ENCODE data around the gene RAB11FIP5. TPM values are rescaled to one million over a fixed set of nuclear protein-coding genes. Genes with fewer than 3 reads are reported as not detected.

Gene RAB11FIP5
- total RNA-seq, 1 experiment from 2014 or later, result 20.8 TPM

DNA sequence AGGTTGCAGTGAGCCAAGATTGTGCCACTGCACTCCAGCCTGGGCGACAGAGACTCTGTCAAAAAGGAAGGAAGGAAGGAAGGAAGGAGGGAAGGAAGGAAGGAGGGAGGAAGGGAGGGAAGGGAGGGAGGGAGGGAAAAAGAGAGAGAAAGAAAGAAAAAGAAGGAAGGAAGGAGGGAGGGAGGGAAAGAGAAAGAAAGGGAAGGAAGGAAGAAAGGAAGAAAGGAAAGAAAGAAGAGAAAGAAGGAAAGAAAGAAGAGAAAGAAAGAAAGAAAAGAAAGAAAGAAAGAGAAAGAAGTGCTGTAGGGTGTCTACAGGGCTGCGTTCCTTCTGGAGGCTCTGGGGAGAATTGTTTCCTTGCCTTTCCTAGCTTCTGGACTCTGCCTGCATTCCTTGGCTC, 22.5 kb upstream of the RAB11FIP5 start:
- H3K4me1 ChIP-seq (ENCODE audit: control insufficient read depth in 1 of 2, insufficient read depth in 2 of 2, low read length in 2 of 2), result no peaks in the 10 kb centered on the region
- no peak overlapping the region for H3K9ac ChIP-seq (ENCODE audit: low read length)
- no peak overlapping the region for H3K4me3 ChIP-seq (replicated peaks in 1 of 2; ENCODE audit: low read depth in 1 of 2, low read length in 2 of 2)
- ChIA-PET RAD21 (ENCODE audit: low non-redundant PET in 1 of 2, low total read pairs in 2 of 2, uncharacterized antibody in 2 of 2, unreplicated experiment in 2 of 2) (no interaction called here), POLR2A (no interaction called here), CTCF (no interaction called here)
- no peak overlapping the region for H3K27ac ChIP-seq (ENCODE audit: low read depth, low read length)
- H4K20me1 ChIP-seq (ENCODE audit: insufficient read depth), result no peaks in the 10 kb centered on the region
- no peak for DNase-seq (ENCODE audit: low read depth, low spot score)
- H3K9me2 ChIP-seq (ENCODE audit: insufficient read depth), result no peaks in the 10 kb centered on the region
- no peak overlapping the region for H3K4me2 ChIP-seq (ENCODE audit: low read length)
- no peak overlapping the region for H2AFZ ChIP-seq (ENCODE audit: low read depth, low read length, poor library complexity, severe bottlenecking)
- H3K36me3 ChIP-seq (ENCODE audit: control insufficient read depth in 1 of 2, insufficient read depth in 2 of 2, low read length in 2 of 2), result no peaks in the 10 kb centered on the region
- no peaks in the 10 kb centered on the region for H3K27me3 ChIP-seq (ENCODE audit: insufficient read depth, low read length)
- no peak for ATAC-seq
- no peaks in the 10 kb centered on the region for H3K79me2 ChIP-seq (ENCODE audit: insufficient read depth, low read length)
- TF ChIP-seq, protein P1, sequence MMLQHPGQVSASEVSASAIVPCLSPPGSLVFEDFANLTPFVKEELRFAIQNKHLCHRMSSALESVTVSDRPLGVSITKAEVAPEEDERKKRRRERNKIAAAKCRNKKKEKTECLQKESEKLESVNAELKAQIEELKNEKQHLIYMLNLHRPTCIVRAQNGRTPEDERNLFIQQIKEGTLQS (IDR thresholded peaks at IDR 0.05), result no peak
- no peaks in the 10 kb centered on the region for H3K9me3 ChIP-seq (ENCODE audit: control insufficient read depth in 1 of 2, insufficient read depth in 1 of 2, low read depth in 1 of 2, low read length in 2 of 2)
- intact Hi-C loops (cut with micrococcal nuclease), result no loop called here
- no TSS peak for BruUV-seq (replicated peaks)

DNA sequence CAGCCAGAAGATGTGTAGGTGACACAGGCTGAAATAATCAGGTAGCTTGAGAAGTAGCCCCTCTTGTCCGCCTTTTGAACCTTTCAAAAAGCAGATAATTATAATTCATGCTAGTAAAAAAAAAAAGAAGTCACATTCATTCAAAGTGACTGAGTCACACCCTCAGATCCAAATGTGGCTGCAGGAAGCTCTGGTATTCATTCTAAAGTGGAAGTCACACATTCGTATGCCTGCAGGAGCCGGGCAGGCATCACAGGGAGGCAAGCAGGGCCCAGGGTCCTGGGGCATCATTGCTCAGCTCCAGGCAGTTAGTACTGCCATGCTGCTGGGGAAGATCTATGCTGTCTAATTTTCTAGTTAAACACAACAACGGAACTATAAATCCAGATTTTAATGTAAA, 21.7 kb upstream of the RAB11FIP5 start:
- Histone ChIP-seq H3K4me3 (replicated peaks in 1 of 2; ENCODE audit: low read depth in 1 of 2, low read length in 2 of 2) (no peak overlapping the region), H3K9me3 (ENCODE audit: control insufficient read depth in 1 of 2, insufficient read depth in 1 of 2, low read depth in 1 of 2, low read length in 2 of 2) (no peaks in the 10 kb centered on the region), H3K4me2 (ENCODE audit: low read length) (no peak overlapping the region), H2AFZ (ENCODE audit: low read depth, low read length, poor library complexity, severe bottlenecking) (no peak overlapping the region), H3K36me3 (ENCODE audit: control insufficient read depth in 1 of 2, insufficient read depth in 2 of 2, low read length in 2 of 2) (no peaks in the 10 kb centered on the region), H4K20me1 (ENCODE audit: insufficient read depth) (no peaks in the 10 kb centered on the region), H3K9ac (ENCODE audit: low read length) (no peak overlapping the region), H3K4me1 (ENCODE audit: control insufficient read depth in 1 of 2, insufficient read depth in 2 of 2, low read length in 2 of 2) (no peaks in the 10 kb centered on the region), H3K27ac (ENCODE audit: low read depth, low read length) (no peak overlapping the region), H3K27me3 (ENCODE audit: insufficient read depth, low read length) (no peaks in the 10 kb centered on the region), H3K9me2 (ENCODE audit: insufficient read depth) (no peaks in the 10 kb centered on the region), H3K79me2 (ENCODE audit: insufficient read depth, low read length) (no peaks in the 10 kb centered on the region)
- no TSS peak for BruUV-seq (replicated peaks)
- ChIA-PET POLR2A (no interaction called here), RAD21 (ENCODE audit: low non-redundant PET in 1 of 2, low total read pairs in 2 of 2, uncharacterized antibody in 2 of 2, unreplicated experiment in 2 of 2) (no interaction called here), CTCF (no interaction called here)
- ATAC-seq (no peak), DNase-seq (ENCODE audit: low read depth, low spot score) (no peak)
- intact Hi-C loops (cut with micrococcal nuclease), result no loop called here
- TF ChIP-seq RAD21 (IDR thresholded peaks at IDR 0.05; ENCODE audit: low read depth) (no peak), SP1 (IDR thresholded peaks at IDR 0.05; ENCODE audit: low read depth) (no peak), SRF (IDR thresholded peaks at IDR 0.05; ENCODE audit: low read depth) (no peak), CBX3 (IDR thresholded peaks at IDR 0.05; ENCODE audit: low read depth) (no peak), FOSL1 (IDR thresholded peaks at IDR 0.05; ENCODE audit: low read depth) (no peak), POLR2AphosphoS5 (IDR thresholded peaks at IDR 0.05; ENCODE audit: low read depth, low read length) (no peak), POLR2A (IDR thresholded peaks at IDR 0.05; ENCODE audit: borderline replicate concordance, extremely low read depth, insufficient read depth, insufficient read length) (no peak), ZFX (IDR thresholded peaks at IDR 0.05) (no peak), TCF7L2 (IDR thresholded peaks at IDR 0.05; ENCODE audit: borderline replicate concordance, extremely low read depth, insufficient read depth, insufficient read length) (no peak), JUND (IDR thresholded peaks at IDR 0.05) (no peak), YY1 (IDR thresholded peaks at IDR 0.05; ENCODE audit: extremely low read depth, insufficient replicate concordance, low read depth, low read length) (no peak), ELF1 (IDR thresholded peaks at IDR 0.05; ENCODE audit: borderline replicate concordance, low read depth) (no peak), EZH2phosphoT487 (IDR thresholded peaks at IDR 0.05; ENCODE audit: borderline replicate concordance) (no peak), EGR1 (IDR thresholded peaks at IDR 0.05; ENCODE audit: low read depth) (no peak), ZNF274 (IDR thresholded peaks at IDR 0.05; ENCODE audit: low read depth, low read length) (no peak), EZH2 (IDR thresholded peaks at IDR 0.05) (no peak)
- TF ChIP-seq, protein P2, sequence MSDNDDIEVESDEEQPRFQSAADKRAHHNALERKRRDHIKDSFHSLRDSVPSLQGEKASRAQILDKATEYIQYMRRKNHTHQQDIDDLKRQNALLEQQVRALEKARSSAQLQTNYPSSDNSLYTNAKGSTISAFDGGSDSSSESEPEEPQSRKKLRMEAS (IDR thresholded peaks at IDR 0.05), result no peak
- TF ChIP-seq, protein P1 (IDR thresholded peaks at IDR 0.05), result no peak
- TF ChIP-seq, protein P3, sequence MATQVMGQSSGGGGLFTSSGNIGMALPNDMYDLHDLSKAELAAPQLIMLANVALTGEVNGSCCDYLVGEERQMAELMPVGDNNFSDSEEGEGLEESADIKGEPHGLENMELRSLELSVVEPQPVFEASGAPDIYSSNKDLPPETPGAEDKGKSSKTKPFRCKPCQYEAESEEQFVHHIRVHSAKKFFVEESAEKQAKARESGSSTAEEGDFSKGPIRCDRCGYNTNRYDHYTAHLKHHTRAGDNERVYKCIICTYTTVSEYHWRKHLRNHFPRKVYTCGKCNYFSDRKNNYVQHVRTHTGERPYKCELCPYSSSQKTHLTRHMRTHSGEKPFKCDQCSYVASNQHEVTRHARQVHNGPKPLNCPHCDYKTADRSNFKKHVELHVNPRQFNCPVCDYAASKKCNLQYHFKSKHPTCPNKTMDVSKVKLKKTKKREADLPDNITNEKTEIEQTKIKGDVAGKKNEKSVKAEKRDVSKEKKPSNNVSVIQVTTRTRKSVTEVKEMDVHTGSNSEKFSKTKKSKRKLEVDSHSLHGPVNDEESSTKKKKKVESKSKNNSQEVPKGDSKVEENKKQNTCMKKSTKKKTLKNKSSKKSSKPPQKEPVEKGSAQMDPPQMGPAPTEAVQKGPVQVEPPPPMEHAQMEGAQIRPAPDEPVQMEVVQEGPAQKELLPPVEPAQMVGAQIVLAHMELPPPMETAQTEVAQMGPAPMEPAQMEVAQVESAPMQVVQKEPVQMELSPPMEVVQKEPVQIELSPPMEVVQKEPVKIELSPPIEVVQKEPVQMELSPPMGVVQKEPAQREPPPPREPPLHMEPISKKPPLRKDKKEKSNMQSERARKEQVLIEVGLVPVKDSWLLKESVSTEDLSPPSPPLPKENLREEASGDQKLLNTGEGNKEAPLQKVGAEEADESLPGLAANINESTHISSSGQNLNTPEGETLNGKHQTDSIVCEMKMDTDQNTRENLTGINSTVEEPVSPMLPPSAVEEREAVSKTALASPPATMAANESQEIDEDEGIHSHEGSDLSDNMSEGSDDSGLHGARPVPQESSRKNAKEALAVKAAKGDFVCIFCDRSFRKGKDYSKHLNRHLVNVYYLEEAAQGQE (IDR thresholded peaks at IDR 0.05; ENCODE audit: low read depth), result no peak

Data from HCT116 (cell line).